Stomach (tissue), 4 donors: ENCODE results near the gene INPP4B.

ENCODE experiments used
- POLR2A ChIP-seq, 4 donors: fragments of 450-650 bp; IDR thresholded peaks; one replicate each; pipeline ENCODE4 v1.6.1; 2016; ENCODE audit warnings: antibody characterized with exemption in 4 of 4, control low read depth in 2 of 4, mild to moderate bottlenecking in 1 of 4, moderate library complexity in 1 of 4
- POLR2AphosphoS5 ChIP-seq, 3 donors: sonication (generic); formaldehyde crosslinking; IDR thresholded peaks; one replicate each; pipeline ENCODE4 v1.6.1; 2016; ENCODE audit warnings: antibody characterized with exemption in 3 of 3
- TF ChIP-seq, protein P1 (sequence below), 7 experiments: fragments of 450-650 bp in 4 of 7; fragments of 200-600 bp in 3 of 7; sonication (generic) in 3 of 7; IDR thresholded peaks; one replicate each; pipeline ENCODE4 v1.5.1; 2016 to 2019; ENCODE audit warnings: antibody characterized with exemption in 7 of 7, control low read depth in 2 of 7, mild to moderate bottlenecking in 1 of 7

DNA sequence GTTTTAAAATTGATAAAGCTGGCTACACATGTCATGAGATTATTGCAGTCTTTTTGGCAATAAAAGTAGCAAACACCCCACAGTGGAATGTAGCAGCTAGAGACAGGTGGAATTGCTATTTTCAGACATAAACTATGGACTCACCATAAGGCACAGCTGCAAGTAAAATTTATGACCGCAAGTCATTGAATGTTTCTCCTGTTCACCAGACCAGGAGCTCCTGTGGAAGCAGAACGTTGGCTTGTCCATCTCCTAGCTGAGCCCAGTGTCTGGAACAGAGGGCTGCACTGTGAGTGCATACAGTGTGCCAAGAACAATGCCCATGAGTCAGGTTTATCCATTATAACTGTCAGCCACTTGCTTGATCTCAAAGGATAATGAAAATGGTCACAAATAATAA lies 538.2 kb downstream of the INPP4B start:
- TF ChIP-seq, protein P1, sequence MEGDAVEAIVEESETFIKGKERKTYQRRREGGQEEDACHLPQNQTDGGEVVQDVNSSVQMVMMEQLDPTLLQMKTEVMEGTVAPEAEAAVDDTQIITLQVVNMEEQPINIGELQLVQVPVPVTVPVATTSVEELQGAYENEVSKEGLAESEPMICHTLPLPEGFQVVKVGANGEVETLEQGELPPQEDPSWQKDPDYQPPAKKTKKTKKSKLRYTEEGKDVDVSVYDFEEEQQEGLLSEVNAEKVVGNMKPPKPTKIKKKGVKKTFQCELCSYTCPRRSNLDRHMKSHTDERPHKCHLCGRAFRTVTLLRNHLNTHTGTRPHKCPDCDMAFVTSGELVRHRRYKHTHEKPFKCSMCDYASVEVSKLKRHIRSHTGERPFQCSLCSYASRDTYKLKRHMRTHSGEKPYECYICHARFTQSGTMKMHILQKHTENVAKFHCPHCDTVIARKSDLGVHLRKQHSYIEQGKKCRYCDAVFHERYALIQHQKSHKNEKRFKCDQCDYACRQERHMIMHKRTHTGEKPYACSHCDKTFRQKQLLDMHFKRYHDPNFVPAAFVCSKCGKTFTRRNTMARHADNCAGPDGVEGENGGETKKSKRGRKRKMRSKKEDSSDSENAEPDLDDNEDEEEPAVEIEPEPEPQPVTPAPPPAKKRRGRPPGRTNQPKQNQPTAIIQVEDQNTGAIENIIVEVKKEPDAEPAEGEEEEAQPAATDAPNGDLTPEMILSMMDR (IDR thresholded peaks at IDR 0.05): no peak
- no peak for TF ChIP-seq POLR2A (IDR thresholded peaks at IDR 0.05)
- no peak for TF ChIP-seq POLR2AphosphoS5 (IDR thresholded peaks at IDR 0.05)
